PC-9 (cell line): ENCODE results near the gene SLC24A5.

ENCODE experiments used
- CTCF ChIP-seq: fragments of 200-600 bp; sonication (generic); conservative IDR thresholded peaks from 2 replicates; pipeline ENCODE4 v1.6.1; 2017; ENCODE audit warnings: mixed run types, antibody characterized with exemption, mild to moderate bottlenecking, moderate library complexity
- EZH2 ChIP-seq: fragments of 200-600 bp; sonication (generic); IDR thresholded peaks from 2 replicates; pipeline ENCODE4 v1.8.0; 2017; ENCODE audit warnings: antibody characterized with exemption, low read depth

GRCh38 chr15:48084759-48085590 is 35.8 kb upstream of the SLC24A5 start:
- TF ChIP-seq CTCF (0 out of 2 replicates have a peak, but pooled peaks have one; percentile 17), EZH2 (no peak)
